Vagina (tissue), 2 donors: ENCODE results near the gene MAML3.

Source experiments
- POLR2A ChIP-seq, 2 donors: fragments of 450-650 bp; IDR thresholded peaks; one replicate each; pipeline ENCODE4 v1.6.1; 2017; ENCODE audit warnings: antibody characterized with exemption in 2 of 2, mild to moderate bottlenecking in 2 of 2, moderate library complexity in 2 of 2
- POLR2AphosphoS5 ChIP-seq, 2 donors: sonication (generic); formaldehyde crosslinking; IDR thresholded peaks; one replicate each; pipeline ENCODE4 v1.9.0; 2017; ENCODE audit warnings: antibody characterized with exemption in 2 of 2, mild to moderate bottlenecking in 2 of 2, low read depth in 1 of 2; ENCODE audit not compliant: insufficient read depth in 1 of 2
- TF ChIP-seq, protein P1 (sequence below), 3 experiments: fragments of 450-650 bp in 2 of 3; fragments of 200-600 bp in 1 of 3; sonication (generic) in 1 of 3; IDR thresholded peaks; one replicate each; pipeline ENCODE4 v1.5.1; 2017 to 2019; ENCODE audit warnings: antibody characterized with exemption in 3 of 3, mild to moderate bottlenecking in 2 of 3, moderate library complexity in 2 of 3

DNA sequence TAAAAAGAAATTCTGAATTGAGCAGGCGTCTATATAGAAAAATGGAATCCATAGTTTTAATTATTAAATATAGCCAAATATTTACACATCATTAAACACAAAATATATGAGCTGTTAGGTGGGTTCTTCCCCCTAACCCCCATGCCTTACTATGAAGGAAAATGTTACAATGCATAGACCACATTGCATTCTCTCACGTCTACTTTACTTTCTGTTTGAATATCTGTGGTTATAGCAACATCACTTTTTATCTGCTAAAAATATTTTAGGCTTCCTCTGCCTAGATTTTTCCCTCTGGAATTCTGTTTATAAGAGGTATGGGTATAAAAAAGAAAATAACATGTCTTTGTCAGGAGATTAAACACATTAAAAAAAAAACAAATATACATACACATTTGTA is 73.1 kb downstream of the MAML3 start:
- TF ChIP-seq, protein P1, sequence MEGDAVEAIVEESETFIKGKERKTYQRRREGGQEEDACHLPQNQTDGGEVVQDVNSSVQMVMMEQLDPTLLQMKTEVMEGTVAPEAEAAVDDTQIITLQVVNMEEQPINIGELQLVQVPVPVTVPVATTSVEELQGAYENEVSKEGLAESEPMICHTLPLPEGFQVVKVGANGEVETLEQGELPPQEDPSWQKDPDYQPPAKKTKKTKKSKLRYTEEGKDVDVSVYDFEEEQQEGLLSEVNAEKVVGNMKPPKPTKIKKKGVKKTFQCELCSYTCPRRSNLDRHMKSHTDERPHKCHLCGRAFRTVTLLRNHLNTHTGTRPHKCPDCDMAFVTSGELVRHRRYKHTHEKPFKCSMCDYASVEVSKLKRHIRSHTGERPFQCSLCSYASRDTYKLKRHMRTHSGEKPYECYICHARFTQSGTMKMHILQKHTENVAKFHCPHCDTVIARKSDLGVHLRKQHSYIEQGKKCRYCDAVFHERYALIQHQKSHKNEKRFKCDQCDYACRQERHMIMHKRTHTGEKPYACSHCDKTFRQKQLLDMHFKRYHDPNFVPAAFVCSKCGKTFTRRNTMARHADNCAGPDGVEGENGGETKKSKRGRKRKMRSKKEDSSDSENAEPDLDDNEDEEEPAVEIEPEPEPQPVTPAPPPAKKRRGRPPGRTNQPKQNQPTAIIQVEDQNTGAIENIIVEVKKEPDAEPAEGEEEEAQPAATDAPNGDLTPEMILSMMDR (IDR thresholded peaks at IDR 0.05): no peak
- TF ChIP-seq POLR2A (IDR thresholded peaks at IDR 0.05): no peak
- no peak for TF ChIP-seq POLR2AphosphoS5 (IDR thresholded peaks at IDR 0.05; ENCODE audit: insufficient read depth in 1 of 2, low read depth in 1 of 2)
